ENCODE measurements around the gene SCAMP4.

- TF ChIP-seq, protein P1, sequence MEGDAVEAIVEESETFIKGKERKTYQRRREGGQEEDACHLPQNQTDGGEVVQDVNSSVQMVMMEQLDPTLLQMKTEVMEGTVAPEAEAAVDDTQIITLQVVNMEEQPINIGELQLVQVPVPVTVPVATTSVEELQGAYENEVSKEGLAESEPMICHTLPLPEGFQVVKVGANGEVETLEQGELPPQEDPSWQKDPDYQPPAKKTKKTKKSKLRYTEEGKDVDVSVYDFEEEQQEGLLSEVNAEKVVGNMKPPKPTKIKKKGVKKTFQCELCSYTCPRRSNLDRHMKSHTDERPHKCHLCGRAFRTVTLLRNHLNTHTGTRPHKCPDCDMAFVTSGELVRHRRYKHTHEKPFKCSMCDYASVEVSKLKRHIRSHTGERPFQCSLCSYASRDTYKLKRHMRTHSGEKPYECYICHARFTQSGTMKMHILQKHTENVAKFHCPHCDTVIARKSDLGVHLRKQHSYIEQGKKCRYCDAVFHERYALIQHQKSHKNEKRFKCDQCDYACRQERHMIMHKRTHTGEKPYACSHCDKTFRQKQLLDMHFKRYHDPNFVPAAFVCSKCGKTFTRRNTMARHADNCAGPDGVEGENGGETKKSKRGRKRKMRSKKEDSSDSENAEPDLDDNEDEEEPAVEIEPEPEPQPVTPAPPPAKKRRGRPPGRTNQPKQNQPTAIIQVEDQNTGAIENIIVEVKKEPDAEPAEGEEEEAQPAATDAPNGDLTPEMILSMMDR (IDR thresholded peaks at IDR 0.05; ENCODE audit: insufficient read depth, low read length), result no peak
- TF ChIP-seq GABPA (IDR thresholded peaks at IDR 0.05; ENCODE audit: low read depth), result no peak
- no peak for TF ChIP-seq POLR2AphosphoS5 (IDR thresholded peaks at IDR 0.05; ENCODE audit: low read depth)
- TF ChIP-seq, protein P2, sequence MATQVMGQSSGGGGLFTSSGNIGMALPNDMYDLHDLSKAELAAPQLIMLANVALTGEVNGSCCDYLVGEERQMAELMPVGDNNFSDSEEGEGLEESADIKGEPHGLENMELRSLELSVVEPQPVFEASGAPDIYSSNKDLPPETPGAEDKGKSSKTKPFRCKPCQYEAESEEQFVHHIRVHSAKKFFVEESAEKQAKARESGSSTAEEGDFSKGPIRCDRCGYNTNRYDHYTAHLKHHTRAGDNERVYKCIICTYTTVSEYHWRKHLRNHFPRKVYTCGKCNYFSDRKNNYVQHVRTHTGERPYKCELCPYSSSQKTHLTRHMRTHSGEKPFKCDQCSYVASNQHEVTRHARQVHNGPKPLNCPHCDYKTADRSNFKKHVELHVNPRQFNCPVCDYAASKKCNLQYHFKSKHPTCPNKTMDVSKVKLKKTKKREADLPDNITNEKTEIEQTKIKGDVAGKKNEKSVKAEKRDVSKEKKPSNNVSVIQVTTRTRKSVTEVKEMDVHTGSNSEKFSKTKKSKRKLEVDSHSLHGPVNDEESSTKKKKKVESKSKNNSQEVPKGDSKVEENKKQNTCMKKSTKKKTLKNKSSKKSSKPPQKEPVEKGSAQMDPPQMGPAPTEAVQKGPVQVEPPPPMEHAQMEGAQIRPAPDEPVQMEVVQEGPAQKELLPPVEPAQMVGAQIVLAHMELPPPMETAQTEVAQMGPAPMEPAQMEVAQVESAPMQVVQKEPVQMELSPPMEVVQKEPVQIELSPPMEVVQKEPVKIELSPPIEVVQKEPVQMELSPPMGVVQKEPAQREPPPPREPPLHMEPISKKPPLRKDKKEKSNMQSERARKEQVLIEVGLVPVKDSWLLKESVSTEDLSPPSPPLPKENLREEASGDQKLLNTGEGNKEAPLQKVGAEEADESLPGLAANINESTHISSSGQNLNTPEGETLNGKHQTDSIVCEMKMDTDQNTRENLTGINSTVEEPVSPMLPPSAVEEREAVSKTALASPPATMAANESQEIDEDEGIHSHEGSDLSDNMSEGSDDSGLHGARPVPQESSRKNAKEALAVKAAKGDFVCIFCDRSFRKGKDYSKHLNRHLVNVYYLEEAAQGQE (IDR thresholded peaks at IDR 0.05; ENCODE audit: insufficient replicate concordance, low read depth), result no peak
- TF ChIP-seq SPI1 (IDR thresholded peaks at IDR 0.05; ENCODE audit: borderline replicate concordance, low read depth), result no peak
These were observed 32.2 kb upstream of the SCAMP4 start for GRCh38 chr19:1872807-1873523.
